KMS-11 (cell line): ENCODE measurements around the gene TRPV5.

Experiments
- H2AFZ ChIP-seq: fragments of 200-600 bp; sonication (generic); 2 replicates; pipeline ENCODE4 v1.6.1; 2016; ENCODE audit warnings: antibody characterized with exemption, mixed run types, low read depth
- H3K27ac ChIP-seq: fragments of 200-600 bp; sonication (generic); 2 replicates; pipeline ENCODE4 v1.6.1; 2016; ENCODE audit warnings: mild to moderate bottlenecking, mixed run types
- H3K27me3 ChIP-seq: fragments of 200-600 bp; sonication (generic); 2 replicates; pipeline ENCODE4 v1.6.1; 2017; ENCODE audit warnings: mild to moderate bottlenecking, low read depth, mixed run types, moderate library complexity; ENCODE audit not compliant: insufficient read depth
- H3K36me3 ChIP-seq: fragments of 200-600 bp; sonication (generic); 2 replicates; pipeline ENCODE4 v1.6.1; 2017; ENCODE audit warnings: mild to moderate bottlenecking, mixed run types; ENCODE audit not compliant: insufficient read depth
- H3K4me1 ChIP-seq: fragments of 200-600 bp; sonication (generic); 2 replicates; pipeline ENCODE4 v1.6.1; 2016; ENCODE audit warnings: mild to moderate bottlenecking, low read depth, mixed run types; ENCODE audit not compliant: poor library complexity, severe bottlenecking
- H3K4me2 ChIP-seq: fragments of 200-600 bp; sonication (generic); 2 replicates; pipeline ENCODE4 v1.7.0; 2016; ENCODE audit warnings: mild to moderate bottlenecking, mixed run types
- H3K4me3 ChIP-seq: fragments of 200-600 bp; sonication (generic); IDR thresholded peaks from 2 replicates; pipeline ENCODE4 v1.6.1; 2017; ENCODE audit warnings: low read depth, low read length, mixed read lengths; ENCODE audit not compliant: insufficient read depth
- H3K79me2 ChIP-seq: fragments of 200-600 bp; sonication (generic); 2 replicates; pipeline ENCODE4 v1.6.1; 2016; ENCODE audit warnings: low read depth, mixed run types; ENCODE audit not compliant: insufficient read depth
- H3K9ac ChIP-seq: fragments of 200-600 bp; sonication (generic); 2 replicates; pipeline ENCODE4 v1.6.1; 2016; ENCODE audit warnings: mild to moderate bottlenecking, mixed run types
- H4K20me1 ChIP-seq: fragments of 200-600 bp; sonication (generic); 2 replicates; pipeline ENCODE4 v1.6.1; 2016; ENCODE audit warnings: mild to moderate bottlenecking, mixed run types; ENCODE audit not compliant: insufficient read depth
- TF ChIP-seq, protein P1 (sequence below): fragments of 200-600 bp; sonication (generic); conservative IDR thresholded peaks from 2 replicates; pipeline ENCODE4 v1.6.1; 2017; ENCODE audit warnings: low read depth, mild to moderate bottlenecking, antibody characterized with exemption, low read length, moderate library complexity, mixed read lengths

TRPV5 gene

DNA sequence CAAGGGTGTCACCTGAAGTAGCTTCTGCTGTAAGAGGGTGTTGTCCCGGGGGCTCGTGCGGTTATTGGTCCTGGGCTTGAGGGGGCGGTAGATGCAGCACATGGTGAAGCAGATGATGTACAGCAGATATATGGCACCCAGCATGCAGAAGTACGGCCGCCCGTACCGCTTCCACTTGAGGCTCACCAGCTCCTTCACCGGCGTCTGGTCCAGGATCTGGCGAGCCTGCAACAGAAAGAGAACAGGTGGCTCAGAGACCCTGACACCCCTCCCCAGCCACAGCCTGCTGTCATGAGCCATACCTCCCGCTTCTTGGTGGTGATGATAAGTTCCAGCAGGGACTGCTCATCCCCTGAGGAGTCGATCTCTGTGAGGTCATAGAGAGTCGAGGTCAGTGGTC lies 58.1 kb downstream of the TRPV5 start:
- Histone ChIP-seq H3K4me1 (no peaks in the 10 kb centered on the region), H3K79me2 (no peaks in the 10 kb centered on the region), H3K36me3 (no peaks in the 10 kb centered on the region), H2AFZ (no peak overlapping the region; the same call in 1 of the 2 replicates), H3K9ac (no peak overlapping the region), H3K4me3 (no peak overlapping the region), H3K27ac (no peak overlapping the region), H3K4me2 (no peak overlapping the region), H3K27me3 (no peaks in the 10 kb centered on the region), H4K20me1 (no peaks in the 10 kb centered on the region)
- TF ChIP-seq, protein P1, sequence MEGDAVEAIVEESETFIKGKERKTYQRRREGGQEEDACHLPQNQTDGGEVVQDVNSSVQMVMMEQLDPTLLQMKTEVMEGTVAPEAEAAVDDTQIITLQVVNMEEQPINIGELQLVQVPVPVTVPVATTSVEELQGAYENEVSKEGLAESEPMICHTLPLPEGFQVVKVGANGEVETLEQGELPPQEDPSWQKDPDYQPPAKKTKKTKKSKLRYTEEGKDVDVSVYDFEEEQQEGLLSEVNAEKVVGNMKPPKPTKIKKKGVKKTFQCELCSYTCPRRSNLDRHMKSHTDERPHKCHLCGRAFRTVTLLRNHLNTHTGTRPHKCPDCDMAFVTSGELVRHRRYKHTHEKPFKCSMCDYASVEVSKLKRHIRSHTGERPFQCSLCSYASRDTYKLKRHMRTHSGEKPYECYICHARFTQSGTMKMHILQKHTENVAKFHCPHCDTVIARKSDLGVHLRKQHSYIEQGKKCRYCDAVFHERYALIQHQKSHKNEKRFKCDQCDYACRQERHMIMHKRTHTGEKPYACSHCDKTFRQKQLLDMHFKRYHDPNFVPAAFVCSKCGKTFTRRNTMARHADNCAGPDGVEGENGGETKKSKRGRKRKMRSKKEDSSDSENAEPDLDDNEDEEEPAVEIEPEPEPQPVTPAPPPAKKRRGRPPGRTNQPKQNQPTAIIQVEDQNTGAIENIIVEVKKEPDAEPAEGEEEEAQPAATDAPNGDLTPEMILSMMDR = no peak

DNA sequence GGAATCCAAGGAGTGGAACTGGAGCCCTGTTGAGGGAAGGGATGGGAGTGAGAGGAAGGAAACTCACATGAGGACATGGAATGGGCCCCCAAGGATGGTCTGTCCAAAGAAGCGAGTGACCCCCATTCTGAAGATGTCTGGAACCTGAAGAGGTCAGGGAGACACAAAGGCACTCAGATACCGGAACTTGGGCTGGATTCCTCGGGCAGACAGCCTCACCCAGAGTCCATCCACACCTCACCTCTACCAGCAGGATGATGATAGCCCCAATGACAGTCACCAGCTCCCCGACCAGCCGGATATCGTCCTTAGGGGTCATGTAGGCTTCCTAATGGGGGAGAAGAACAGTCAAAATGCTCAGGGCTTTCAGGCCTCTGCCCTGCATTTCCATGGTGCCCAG lies 58.7 kb downstream of the TRPV5 start:
- H3K9ac ChIP-seq = no peak overlapping the region
- no peaks in the 10 kb centered on the region for H3K36me3 ChIP-seq
- no peaks in the 10 kb centered on the region for H3K79me2 ChIP-seq
- H3K27me3 ChIP-seq = no peaks in the 10 kb centered on the region
- H3K4me2 ChIP-seq = no peak overlapping the region
- TF ChIP-seq, protein P1 = no peak
- H3K4me3 ChIP-seq = no peak overlapping the region
- H4K20me1 ChIP-seq = no peaks in the 10 kb centered on the region
- H3K27ac ChIP-seq = no peak overlapping the region
- H2AFZ ChIP-seq = no peak overlapping the region
- H3K4me1 ChIP-seq = no peaks in the 10 kb centered on the region

DNA sequence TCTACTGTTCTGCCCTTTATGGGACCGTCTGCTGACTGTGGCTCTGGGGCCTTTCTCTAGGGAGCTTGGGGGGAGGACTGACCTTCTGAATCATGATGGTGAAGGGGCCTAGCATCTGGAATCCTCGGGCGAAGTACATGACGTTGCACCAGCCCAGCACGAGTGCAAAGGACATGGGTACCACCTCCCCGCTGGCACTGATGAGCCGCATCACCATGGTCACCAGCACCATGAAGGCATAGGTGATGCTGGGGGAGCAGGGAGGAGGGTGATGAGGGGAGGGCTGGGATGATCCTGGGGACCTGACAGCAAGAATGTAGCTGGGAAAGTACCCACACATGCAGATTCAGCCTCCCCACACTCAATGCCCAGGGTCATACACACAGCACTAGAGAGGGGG lies 59.1 kb downstream of the TRPV5 start:
- no peaks in the 10 kb centered on the region for H3K36me3 ChIP-seq
- H4K20me1 ChIP-seq = no peaks in the 10 kb centered on the region

DNA sequence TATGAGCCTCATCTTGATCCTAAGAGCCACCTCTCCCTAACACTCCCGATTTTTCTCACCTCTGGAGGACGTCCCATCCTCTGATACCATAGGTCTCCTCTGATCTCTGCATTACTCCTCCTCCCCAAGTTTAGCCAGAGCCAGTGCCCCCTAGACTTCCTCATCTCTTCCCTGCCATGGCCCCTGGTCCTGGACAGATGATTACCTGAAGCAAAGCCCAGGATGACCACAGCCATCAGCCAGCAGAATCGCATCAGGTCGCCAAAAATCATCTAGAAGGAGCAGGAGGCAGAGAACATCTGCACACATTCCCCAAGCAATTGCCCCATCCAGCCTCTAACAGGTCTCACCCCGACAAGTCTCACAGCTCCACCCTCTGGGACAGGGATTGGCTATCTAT lies 59.7 kb downstream of the TRPV5 start:
- no peaks in the 10 kb centered on the region for H3K4me1 ChIP-seq
- no peak overlapping the region for H3K4me2 ChIP-seq
- TF ChIP-seq, protein P1 = no peak
- H4K20me1 ChIP-seq = no peaks in the 10 kb centered on the region
- no peaks in the 10 kb centered on the region for H3K27me3 ChIP-seq
- H3K36me3 ChIP-seq = no peaks in the 10 kb centered on the region
- H3K9ac ChIP-seq = no peak overlapping the region
- no peak overlapping the region for H3K27ac ChIP-seq
- H3K79me2 ChIP-seq = no peaks in the 10 kb centered on the region
- H2AFZ ChIP-seq = no peak overlapping the region; the same call in 1 of the 2 replicates
- no peak overlapping the region for H3K4me3 ChIP-seq

More for the DNA sequence above, 59.1 kb downstream of the TRPV5 start:
- Histone ChIP-seq H3K27ac (no peak overlapping the region), H3K4me3 (no peak overlapping the region), H3K4me2 (no peak overlapping the region), H3K79me2 (no peaks in the 10 kb centered on the region), H3K4me1 (no peaks in the 10 kb centered on the region), H3K9ac (no peak overlapping the region), H3K27me3 (no peaks in the 10 kb centered on the region), H2AFZ (no peak overlapping the region)
- TF ChIP-seq, protein P1 = no peak
